Tibial nerve (tissue), 4 donors: ENCODE measurements around the gene PCDHB8.

Experiments used
- EP300 ChIP-seq, 2 donors: sonication (generic); formaldehyde crosslinking; IDR thresholded peaks; one replicate each; pipeline ENCODE4 v1.6.1; 2017; ENCODE audit warnings: antibody characterized with exemption in 2 of 2, mild to moderate bottlenecking in 1 of 2
- POLR2A ChIP-seq, 2 donors: fragments of 450-650 bp; IDR thresholded peaks; one replicate each; pipeline ENCODE4 v1.6.1; 2017; ENCODE audit warnings: antibody characterized with exemption in 2 of 2, mild to moderate bottlenecking in 2 of 2, moderate library complexity in 2 of 2
- TF ChIP-seq, protein P1 (sequence below), 5 experiments: fragments of 200-600 bp in 3 of 5; fragments of 450-650 bp in 2 of 5; sonication (generic) in 3 of 5; IDR thresholded peaks; one replicate each; pipeline ENCODE4 v1.5.1; 2016 to 2019; ENCODE audit warnings: antibody characterized with exemption in 5 of 5, mild to moderate bottlenecking in 3 of 5, moderate library complexity in 2 of 5

DNA sequence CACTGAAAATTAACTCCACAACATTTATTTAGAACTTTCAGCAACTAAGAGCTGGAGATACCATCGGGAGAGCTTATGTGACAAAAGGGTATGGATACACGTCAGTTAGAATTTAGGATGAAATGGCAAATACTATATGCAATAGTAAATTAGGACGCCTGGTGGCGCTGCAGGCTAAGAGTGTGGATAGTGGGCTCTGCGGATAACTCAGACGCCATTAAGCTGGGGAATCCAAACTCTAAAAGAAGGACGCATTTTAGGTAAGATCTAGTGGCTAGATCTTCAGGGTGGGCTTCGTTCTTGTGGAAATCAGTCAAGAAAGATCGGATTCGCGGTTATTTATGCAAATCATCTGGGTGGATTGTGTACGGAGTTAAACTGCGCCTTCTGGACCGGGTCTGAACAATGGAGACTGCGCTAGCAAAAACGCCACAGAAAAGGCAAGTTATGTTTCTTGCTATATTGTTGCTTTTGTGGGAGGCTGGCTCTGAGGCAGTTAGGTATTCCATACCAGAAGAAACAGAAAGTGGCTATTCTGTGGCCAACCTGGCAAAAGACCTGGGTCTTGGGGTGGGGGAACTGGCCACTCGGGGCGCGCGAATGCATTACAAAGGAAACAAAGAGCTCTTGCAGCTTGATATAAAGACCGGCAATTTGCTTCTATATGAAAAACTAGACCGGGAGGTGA lies 42.4 kb upstream of the PCDHB8 start, which contains the start of gene PCDHB5:
- TF ChIP-seq POLR2A (IDR thresholded peaks at IDR 0.05) (no peak), EP300 (IDR thresholded peaks at IDR 0.05) (no peak)
- TF ChIP-seq, protein P1, sequence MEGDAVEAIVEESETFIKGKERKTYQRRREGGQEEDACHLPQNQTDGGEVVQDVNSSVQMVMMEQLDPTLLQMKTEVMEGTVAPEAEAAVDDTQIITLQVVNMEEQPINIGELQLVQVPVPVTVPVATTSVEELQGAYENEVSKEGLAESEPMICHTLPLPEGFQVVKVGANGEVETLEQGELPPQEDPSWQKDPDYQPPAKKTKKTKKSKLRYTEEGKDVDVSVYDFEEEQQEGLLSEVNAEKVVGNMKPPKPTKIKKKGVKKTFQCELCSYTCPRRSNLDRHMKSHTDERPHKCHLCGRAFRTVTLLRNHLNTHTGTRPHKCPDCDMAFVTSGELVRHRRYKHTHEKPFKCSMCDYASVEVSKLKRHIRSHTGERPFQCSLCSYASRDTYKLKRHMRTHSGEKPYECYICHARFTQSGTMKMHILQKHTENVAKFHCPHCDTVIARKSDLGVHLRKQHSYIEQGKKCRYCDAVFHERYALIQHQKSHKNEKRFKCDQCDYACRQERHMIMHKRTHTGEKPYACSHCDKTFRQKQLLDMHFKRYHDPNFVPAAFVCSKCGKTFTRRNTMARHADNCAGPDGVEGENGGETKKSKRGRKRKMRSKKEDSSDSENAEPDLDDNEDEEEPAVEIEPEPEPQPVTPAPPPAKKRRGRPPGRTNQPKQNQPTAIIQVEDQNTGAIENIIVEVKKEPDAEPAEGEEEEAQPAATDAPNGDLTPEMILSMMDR (IDR thresholded peaks at IDR 0.05): peak in 2 of 5 experiments; percentile 12 to 32
